Measurements from ENCODE around the gene RNASE12.
"Not testable (repeated sequence)": the region's sequence is repeated elsewhere in the genome, so short reads cannot be mapped to it uniquely, and the experiment has no call there.

RNASE12 gene

GRCh38 chr14:20569066-20569465, 22.1 kb downstream of the RNASE12 start:
- TF ChIP-seq CTCF (IDR thresholded peaks at IDR 0.05; ENCODE audit: borderline replicate concordance, insufficient read depth, low read depth, low read length), result no peak
- no peak overlapping the region for H3K4me3 ChIP-seq (ENCODE audit: low read depth, low read length)

DNA sequence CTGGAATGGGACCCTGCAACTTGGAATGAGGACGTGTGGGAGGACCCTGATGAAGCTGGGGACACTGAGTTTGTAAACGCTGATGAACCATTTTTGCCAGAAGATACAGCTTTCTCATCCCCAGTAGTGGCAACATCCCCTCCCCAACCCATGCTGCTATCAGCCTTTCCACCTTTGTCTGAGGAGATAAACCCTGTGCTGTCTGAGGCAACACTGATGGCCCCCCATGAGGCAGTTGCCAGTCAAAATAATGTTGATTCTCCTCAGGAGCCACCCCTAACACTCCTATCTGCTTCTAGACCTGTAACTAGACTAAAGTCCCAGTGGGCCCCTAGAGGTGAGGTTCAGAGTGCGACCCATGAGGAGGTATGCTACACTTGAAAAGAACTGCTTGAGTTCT, 22.8 kb downstream of the RNASE12 start:
- TF ChIP-seq CTCF (IDR thresholded peaks at IDR 0.05; ENCODE audit: borderline replicate concordance, insufficient read depth, low read depth, low read length), result no peak
- no peak overlapping the region for H3K4me3 ChIP-seq (ENCODE audit: low read depth, low read length)

GRCh38 chr14:20567199-20567598, 24.0 kb downstream of the RNASE12 start:
- H3K4me3 ChIP-seq (ENCODE audit: low read depth, low read length), result not testable (repeated sequence)

DNA sequence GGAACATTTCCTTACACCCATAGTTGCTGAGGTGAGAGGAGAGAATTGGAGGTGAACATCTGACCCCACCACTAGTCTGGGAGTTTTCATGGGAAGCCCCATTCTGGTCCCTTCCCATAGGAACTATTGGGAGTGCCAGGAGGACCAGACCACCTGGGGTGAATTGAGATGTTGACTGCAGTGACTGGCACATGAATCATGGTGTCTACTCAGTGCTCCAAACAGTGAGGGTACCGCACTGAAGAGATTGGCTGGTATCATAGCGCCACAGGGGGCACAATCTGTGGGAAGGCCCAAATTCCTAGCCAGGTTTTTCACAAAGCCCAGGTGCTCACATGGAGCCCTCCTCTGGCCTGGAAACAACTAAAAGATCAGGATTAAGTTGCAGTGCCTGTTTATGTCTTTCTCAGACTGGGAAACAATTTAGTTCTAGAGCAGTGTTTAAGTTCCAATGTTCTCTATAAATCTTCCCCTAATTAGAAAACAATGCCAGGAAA, 26.6 kb downstream of the RNASE12 start:
- no peak overlapping the region for H3K4me3 ChIP-seq (ENCODE audit: low read depth, low read length)
- TF ChIP-seq CTCF (IDR thresholded peaks at IDR 0.05; ENCODE audit: borderline replicate concordance, insufficient read depth, low read depth, low read length), result no peak

GRCh38 chr14:20563971-20564370, 27.2 kb downstream of the RNASE12 start:
- no peak for TF ChIP-seq CTCF (IDR thresholded peaks at IDR 0.05; ENCODE audit: borderline replicate concordance, insufficient read depth, low read depth, low read length)
- H3K4me3 ChIP-seq (ENCODE audit: low read depth, low read length), result no peak overlapping the region

DNA sequence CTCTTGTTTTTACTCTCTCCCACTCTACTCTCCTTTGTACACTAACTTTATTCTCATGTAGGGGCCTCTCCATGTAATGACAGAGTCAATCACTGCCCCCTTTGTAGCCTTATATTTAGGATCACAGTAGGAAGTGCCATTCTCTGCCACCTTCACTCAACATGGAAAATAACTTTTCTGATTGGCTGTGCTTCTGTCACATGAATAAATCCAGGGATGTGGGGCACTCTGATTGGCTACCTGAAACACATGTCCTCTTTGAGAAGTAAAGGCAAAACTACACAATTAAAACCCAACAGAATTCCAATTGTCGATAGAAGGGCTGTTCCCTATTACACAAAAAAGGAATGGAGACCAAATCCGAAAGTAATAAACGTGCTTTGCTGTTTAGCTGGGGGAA, 30.2 kb downstream of the RNASE12 start, which contains the start of gene RNASE9:
RNASE9 (minus strand) TSS at position 87 of the 400 bp plus-strand sequence.
- no peak for TF ChIP-seq CTCF (IDR thresholded peaks at IDR 0.05; ENCODE audit: borderline replicate concordance, insufficient read depth, low read depth, low read length)
- no peak within 1 kb of the TSS for H3K4me3 ChIP-seq (ENCODE audit: low read depth, low read length)

GRCh38 chr14:20559461-20559904, 31.7 kb downstream of the RNASE12 start:
- TF ChIP-seq CTCF (IDR thresholded peaks at IDR 0.05; ENCODE audit: borderline replicate concordance, insufficient read depth, low read depth, low read length), result no peak
- H3K4me3 ChIP-seq (ENCODE audit: low read depth, low read length), result no peak overlapping the region

DNA sequence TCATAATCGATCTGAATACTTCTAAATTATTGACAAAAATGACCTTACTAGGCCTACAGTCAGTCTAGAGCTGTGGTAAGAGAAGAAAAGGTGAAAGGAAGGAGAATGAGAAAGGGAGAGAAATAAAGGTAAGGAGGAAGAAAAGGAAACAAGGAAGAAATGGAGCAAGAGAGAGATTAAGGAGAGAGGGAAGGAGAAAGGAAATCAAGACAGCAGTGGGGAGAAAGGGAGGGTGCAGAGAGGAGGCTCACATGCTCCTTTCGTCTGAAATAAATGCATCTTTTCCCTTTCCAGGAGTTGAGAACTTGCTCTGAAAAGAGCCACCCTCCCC, 34.0 kb downstream of the RNASE12 start:
- TF ChIP-seq CTCF (IDR thresholded peaks at IDR 0.05; ENCODE audit: borderline replicate concordance, insufficient read depth, low read depth, low read length), result no peak
- H3K4me3 ChIP-seq (ENCODE audit: low read depth, low read length), result no peak overlapping the region

All from GM12875 (cell line).